LHCN-M2 (cell line): ENCODE data around the gene ACCSL. TPM values are rescaled to one million over a fixed set of nuclear protein-coding genes. Genes with fewer than 3 reads are reported as not detected.

Source experiments
- DNase-seq: peaks from one replicate; pipeline ENCODE4 v3.0.0-alpha.2; 2012; ENCODE audit warnings: low read depth
- total RNA-seq: library from RNA; depleted of rRNA; stranded (reverse); fragments of >200 nt; gene quantifications from 2 replicates; pipeline ENCODE4 v1.2.3, GENCODE V29; 2014

The ACCSL gene
- total RNA-seq, 1 experiment from 2014 or later = not detected

DNA sequence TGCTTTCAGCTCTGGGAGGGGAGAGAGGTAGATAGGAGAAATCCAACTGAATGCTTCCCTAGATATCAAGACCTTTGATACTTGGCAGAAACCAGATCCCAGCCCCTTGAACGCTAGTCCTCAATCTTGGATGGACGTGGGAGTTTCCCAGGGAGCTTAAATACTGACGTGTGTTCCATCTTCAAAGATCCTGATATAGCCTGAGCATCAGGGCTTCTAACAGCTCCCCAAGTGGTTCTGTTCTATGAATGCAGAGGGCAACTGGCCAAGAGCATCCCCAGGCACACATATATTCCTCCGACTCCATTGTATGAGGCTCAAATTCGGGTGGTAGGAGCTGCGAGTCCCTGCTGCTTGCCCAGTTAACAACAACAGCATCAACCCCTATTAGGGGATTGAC, 9.6 kb downstream of the ACCSL start:
- no peak for DNase-seq

DNA sequence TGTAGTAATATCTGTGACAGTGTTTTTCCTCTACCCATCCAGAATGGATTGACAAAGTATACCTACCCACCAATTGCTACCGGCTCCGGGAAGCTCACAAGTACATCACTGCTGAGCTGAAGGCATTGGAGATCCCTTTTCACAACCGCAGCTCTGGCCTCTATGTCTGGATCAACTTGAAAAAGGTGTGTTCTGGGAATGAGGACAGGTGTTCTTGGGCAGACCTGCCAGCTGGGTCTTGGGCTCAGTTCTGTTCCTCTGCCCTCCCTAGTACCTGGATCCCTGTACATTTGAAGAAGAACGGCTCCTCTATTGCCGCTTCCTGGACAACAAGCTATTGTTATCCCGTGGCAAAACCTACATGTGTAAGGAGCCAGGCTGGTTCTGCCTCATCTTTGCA, 10.5 kb downstream of the ACCSL start:
- DNase-seq = no peak

DNA sequence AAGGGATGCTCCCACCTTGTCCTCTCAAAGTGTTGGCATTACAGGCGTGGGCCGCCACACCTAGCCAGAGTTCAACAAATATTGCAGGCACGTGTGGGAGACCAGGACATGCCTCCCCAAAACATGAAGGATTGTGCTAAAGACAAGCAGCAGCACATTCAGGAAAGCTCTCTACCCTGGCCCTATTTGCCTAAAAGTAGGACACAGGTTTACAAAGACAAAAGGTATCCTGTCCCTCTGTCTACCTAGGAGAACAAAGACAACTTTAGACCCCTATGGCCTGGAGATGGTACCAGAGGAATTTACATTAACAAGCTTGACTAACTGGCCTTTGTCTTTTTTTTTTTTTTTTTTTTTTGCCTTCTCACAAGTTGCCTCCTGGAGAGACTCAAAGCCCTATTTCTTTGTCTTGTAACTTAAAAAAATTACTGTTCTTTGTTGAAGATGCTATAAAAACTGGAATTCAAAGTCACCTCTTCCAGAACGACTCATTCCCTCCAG, 17.4 kb downstream of the ACCSL start:
- DNase-seq = peak; percentile 7

DNA sequence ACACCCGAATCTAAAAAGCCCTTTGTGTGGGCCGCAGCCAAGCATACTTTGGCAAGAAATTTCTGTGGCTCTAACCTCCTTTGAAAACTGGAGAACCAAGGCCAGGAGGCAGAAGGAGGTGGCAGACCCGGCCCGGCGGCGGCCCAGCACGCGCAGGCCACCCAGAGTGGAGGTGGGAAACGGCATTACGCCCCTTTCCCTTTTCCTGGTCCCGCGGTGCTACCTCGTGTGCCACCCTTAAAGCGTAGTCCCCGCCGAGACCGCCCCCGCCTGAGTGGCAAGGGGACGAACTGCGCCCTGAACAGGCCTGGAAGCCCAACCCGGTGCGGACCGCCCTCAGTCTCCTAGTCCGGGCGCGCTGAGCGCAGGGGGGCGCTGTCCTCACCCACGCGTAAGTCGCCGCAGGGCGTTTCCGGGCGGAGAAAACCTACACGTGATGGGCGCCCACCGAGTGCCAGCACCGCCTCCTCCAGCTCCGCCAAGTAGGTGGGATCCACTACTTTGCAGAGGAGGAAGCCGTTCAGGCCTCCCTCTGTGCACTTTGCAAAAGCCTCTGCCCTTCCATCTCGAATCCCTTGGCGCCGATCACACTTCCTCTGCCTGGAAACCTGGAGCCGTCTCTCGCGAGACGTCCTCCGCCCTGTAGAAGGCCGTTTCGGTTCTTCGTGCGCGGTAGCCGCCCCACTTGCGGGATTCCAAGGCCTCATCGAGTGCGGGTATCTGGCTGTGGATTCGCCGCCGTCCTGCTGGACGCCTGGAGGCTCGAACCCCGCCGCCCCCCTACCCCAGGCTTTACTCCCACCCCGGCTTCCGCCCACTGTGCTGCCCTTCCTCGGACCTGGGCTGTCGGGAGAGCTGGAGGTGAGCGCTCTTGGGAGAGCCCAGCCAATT, 18.3 kb downstream of the ACCSL start, which contains the start of gene ACCS:
TSS of gene ACCS (plus strand) at position 430 of the 891 bp plus-strand sequence. CDS start 1,358 bp downstream, outside the sequence.
- DNase-seq = peak; percentile 90

DNA sequence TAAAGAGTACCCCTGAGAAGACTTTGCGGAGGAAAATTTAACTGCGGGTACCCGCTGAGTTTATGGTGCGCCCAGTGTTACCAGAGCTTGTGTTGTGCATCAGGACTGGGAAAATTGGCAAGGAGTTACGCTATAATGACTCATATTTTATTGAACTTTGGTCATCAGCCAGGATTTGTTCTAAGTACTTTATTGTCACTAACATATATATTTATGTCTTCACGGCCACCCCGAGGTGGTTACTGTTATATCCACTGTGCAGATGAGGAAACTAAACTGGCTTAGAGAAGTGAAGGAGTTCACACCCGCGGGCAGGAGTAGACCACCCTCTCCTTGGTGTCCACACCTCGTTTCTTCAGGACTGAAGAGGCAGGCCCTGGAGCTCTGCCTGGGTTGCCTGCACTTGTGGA, 19.0 kb downstream of the ACCSL start:
- peak; percentile 60 for DNase-seq

DNA sequence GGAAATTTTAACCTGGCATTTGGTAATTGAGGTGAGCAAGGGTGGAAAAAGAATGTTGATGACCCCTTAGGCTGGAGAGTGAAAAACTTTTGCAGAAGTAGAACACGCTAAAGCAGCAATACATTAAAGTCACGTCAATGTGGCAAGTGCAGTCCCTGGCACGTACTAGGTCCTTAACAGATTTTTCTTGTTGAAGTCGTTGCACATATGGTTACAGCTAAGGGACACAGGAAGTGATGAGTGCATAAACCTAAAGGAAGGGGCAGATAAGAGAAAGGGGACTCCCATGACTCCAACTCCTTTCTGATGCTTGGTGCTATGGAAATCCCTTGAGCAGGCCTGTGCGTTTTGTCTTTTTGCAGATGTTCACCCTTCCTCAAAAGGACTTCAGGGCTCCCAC, 19.5 kb downstream of the ACCSL start:
- DNase-seq = no peak

DNA sequence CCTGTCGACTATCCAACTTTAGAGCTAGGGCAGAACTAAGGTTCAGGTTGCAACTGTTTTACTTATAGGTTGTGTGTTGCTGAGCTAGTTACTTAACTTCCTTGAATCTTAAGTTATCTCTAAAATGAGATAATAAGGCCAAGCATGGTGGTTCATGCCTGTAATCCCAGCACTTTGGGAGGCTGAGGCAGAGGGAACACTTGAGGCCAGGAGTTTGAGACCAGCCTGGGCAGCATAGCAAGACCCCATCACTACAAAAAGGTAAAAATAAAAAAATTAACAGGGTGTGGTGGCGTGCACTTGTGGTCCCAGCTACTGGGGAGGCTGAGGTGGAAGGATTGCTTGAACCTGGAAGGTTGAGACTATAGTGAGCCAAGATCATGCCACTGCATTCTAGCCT, 20.4 kb downstream of the ACCSL start:
- no peak for DNase-seq

DNA sequence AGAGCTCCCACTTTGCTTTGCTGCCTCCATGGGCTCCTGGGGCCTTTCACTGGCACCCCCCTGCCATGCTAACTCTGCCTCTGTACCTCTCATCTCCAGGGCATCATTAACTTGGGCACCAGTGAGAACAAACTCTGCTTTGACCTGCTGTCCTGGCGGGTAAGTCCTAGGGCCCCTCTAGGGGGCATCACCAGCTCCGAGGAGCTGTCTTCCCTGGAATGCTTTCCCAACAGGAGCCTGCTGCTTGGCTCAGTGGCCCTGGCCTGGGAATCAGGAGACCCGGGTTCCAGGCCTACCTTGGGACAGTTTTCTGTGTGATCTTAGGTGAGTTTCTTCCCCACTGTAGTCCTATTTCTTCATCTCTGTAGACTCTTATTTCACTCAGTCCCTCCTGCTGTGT, 23.4 kb downstream of the ACCSL start:
- no peak for DNase-seq

DNA sequence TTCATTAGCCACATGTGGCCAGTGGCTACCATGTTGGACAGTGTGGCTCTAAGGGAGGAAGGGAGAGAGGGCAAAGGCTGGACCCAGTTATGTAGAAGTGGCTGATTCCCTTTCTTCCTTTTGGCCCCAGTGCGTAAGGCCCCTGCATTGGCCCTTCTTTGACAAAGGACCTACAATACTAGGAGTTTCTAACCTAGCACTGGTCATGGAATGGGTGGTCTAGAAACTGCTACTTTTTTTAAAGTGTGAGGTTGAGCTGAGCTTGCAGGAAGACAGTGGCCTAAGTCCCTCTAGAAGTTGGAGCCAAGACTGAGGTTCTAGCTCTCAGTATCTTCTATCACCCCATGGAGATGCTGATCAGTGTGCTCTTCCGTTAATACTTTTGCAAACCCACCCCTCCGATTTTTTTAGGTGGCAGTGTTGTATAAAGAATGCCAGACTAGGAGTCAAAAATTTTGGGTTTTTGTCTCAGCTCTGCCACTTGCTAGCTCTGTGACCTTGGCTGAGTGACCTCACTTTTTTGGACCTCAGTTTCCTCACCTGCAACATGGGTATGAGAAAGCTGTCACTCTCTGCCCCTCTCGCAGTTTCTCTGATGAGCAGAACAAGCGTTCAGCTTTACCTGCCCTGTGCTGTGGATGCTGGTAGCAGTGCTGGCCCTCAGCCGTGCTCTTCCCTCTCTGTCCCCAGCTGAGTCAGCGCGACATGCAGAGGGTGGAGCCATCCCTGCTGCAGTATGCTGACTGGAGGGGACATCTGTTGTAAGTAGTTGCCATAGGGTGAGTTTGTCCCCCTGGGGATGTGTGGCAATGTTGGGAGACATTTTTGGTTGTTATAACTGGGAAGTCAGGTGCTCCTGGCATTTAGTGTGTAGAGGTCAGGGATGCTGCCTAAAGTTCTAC, 25.2 kb downstream of the ACCSL start:
- DNase-seq = no peak

DNA sequence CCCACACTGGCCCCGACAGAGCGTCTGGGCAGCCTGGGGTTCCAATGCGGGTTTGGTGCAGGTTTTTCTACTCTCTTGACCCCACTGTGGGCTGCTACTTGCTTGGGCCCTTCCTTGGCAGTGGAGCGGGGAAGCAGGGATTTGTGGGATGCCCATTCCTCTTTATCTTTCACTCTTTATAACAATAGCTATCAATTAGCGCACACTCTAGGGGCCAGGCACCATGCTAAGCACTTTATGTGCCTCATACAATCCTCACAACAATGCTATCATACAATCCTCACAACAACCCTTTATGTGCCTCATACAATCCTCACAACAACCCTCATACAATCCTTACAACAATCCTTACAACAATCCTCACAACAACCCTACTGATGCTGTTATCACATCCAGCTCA, 31.0 kb downstream of the ACCSL start:
- no peak for DNase-seq

DNA sequence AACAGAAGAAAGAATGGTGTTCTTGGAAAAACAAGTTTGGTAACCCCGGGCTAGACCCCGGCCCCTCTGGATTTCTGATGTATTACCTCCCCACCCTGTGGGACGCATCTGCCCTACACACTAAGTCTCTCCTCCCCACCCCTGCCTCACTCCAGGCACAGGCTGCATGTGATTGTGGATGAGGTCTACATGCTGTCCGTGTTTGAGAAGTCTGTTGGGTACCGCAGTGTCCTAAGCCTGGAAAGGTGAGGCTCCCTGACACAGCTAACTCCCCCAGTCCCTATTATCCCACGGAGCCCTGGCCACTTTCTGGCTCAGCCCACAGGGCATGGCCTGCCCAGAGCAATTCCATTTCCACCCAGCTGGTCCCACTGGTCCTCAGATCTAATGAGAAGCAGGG, 31.6 kb downstream of the ACCSL start:
- DNase-seq = no peak

DNA sequence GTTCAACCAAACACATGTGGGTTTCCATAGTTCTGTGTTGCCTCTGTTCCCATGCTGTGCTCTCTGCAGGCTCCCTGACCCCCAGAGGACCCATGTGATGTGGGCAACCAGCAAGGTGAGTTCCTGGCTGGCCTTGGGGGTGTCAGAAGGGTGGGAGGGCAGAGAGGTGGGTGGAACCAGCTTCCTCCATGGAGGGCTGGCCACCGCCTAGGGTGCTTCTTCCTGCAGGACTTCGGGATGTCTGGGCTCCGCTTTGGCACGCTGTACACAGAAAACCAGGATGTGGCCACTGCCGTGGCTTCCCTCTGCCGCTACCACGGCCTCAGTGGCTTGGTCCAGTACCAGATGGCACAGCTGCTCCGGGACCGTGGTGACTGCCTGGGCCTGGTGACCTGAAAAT, 33.2 kb downstream of the ACCSL start:
- DNase-seq = no peak

DNA sequence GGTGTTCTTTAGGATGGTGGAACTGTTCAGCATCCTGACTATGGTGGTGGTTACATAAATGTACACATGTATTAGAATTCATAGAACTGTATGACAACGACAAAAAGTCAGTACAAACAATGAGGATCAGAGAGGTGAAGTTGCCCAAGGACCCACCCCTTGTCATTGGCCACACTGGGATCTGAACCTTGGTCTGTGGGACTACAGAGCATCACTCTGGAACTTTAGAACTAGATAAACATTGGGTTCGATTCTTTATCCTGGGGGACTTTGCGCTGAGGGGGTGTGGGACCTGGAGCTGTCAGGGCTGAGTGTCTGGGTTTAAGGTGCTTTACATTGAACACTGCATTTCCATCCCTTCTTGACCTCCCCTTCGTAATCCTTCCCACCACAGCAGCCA, 34.9 kb downstream of the ACCSL start:
- DNase-seq = no peak

DNA sequence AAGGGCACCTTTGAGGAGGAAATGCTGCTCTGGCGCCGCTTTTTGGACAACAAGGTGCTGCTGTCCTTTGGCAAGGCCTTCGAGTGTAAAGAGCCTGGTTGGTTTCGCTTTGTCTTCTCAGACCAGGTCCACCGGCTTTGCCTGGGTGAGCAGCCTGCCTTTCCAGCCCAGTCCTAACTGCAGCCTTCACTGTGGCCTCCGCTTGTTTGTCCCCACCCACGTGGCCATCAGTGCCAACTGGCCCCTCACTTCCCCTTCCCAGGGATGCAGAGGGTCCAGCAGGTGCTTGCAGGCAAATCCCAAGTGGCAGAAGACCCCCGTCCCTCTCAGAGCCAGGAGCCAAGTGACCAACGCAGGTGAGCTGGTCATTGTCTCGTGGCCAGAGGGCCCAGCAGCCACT, 35.7 kb downstream of the ACCSL start:
- no peak for DNase-seq

DNA sequence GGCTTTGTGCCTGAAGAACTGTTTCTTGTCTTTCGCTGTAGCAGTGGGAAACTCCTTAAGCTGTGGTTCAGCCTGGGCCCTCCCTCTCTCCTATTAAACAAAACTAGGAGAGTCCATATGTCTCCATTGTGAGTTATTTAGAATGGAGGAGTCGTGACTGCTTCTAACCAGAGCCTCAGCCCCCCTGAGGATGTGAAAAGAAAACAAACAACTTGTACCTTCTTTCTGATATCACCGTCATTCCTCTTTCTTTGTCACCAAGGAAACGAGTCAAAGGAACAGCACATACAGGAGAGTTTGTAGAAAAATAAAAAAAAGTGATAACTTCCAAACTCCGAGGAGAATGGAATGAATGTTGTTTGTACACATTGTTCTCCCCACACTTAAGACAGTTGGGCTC, 36.1 kb downstream of the ACCSL start:
- no peak for DNase-seq

DNA sequence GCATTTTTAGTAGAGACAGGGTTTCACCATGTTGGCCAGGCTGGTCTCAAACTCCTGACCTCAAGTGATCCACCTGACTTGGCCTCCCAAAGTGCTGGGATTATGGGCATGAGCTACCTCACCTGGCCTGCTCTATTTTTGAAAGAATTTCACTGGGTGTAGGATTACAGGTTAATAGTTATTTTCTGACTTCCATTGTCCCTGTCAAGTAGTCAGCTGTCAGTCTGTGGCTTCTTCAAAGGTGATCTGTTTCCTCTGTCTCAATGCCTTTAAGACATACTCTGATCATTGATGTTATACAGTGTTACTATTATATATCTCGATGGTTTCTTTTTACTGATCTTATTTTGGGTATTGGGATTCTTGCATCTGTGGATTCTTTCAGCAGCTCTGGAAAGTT, 37.5 kb downstream of the ACCSL start:
- no peak for DNase-seq

DNA sequence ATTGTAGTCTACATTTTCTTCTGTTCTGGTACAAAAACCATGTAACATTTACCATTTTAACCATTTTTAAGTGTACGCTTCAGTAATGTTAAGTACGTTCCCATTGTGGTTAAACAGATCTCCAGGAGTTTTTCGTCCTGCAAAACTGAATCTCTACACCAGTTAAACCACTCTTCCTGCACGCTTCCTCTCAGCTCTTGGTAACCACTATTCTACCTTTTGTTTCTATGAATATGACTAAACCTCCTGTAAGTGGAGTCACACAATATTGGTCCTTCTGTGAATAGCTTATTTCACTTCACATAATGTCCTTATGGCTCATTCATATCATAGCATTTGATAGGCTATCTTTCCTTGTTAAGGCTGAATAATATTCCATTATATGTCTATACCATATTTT, 40.6 kb downstream of the ACCSL start:
- no peak for DNase-seq

DNA sequence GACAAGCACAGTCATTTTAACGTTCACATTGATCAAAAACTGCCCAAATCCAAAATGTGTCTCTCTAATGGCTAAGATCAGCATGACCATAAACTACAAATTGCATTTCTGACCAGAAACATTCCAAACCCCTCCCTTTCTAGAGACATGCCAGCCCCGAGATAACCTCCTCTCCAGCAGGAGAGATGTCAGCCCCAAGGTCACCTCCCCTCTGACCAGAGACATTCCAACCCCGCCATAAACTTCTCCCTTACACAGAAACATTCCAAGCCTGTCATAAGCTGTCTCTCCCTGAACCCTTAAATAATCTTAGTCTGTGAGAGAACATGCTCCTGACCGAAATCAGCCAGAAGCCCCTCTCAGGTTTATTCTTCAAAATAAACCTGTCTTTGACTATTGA, 41.1 kb downstream of the ACCSL start:
- DNase-seq = no peak

DNA sequence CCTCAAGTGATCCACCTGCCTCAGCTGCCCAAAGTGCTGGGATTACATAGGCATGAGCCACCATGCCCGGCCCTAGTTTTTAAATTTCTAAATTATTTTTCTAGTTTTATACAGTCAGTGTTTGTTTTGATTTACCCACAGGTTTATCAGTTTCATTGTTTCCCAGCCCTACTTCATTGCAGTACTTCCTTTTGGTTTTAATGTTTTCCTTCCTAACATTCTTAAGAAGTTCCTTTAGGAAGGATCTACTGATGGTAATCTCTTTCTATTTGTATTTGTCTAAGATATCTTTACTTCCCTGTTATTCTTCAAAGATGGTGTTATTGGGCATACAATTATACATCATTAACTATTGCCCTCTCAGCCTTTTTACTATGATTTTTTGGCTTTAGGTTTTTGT, 42.8 kb downstream of the ACCSL start:
- DNase-seq = no peak

DNA sequence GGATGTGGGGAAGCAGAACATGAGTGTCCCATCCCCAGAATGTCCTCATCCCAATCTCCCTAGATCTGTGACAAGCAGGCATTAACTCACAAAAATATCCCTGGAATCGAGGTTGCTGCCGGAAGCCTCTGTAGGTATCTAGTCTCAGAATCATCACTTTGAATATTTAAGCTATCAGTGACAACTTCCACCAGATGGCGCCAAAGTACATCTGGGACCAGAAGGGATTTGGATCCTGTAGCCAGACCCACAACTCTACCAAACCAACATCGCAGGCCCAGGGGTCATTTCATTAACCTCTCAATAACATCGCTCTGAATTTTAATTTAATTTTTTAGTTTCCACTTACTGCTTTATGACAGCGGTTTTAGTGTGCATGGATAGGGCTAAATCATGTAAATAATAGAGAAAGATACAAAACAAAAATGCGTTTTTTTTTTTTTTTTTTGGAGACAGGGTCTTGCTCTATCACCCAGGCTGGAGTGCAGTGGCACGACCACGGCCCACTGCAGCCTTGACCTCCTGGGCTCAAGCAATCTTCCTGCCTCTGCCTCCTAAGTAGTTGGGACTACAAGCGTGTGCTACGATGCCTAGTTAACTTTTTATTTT, 46.6 kb downstream of the ACCSL start:
- DNase-seq = peak; percentile 73

DNA sequence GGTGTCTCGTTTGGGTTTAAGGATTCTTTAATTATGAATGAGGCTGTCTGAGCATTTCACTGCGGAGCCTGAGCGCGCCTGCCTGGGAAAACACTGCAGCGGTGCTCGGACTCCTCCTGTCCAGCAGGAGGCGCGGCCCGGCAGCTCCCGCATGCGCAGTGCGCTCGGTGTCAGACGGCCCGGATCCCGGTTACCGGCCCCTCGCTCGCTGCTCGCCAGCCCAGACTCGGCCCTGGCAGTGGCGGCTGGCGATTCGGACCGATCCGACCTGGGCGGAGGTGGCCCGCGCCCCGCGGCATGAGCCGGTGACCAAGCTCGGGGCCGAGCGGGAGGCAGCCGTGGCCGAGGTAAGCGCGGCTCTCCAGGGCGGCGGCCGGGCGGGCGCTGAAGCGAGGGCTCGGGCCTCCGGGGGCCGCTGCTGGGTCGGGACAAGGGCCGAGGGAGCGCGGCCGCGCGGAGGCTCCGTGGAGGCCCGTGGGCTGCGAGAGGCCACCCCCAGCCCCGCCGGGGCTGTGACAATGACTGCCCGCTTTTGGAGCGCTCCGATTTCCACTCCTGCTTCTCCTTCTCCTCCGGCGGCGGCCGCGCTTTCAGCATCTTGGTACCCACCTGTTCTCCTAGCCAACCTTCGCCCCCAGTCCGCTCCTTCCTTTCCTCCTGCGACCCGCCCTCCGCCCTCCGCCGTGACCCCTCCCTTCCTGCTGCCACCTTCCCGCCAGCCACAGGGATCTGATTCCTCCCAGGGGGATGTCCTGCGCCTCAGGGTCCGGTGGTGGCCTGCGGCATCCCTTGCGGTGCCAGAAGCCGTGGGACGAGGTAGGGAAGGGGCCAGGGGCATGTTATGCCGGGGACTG, 48.0 kb downstream of the ACCSL start, which contains the start of gene EXT2:
TSS of gene EXT2 (plus strand) at position 173 of the 854 bp plus-strand sequence. CDS start 12,035 bp downstream, outside the sequence.
- DNase-seq = peak; percentile 69
